ENCODE measurements around the gene C5orf34. TPM values are rescaled to one million over a fixed set of nuclear protein-coding genes. Genes with fewer than 3 reads are reported as not detected.

C5orf34 gene
- total and polyA plus RNA-seq, 9 of the 15 experiments (the other 6 are each of a cell fraction or from before 2014, with no cell fraction given) = 13.2 to 32.6 (median 20.7) TPM

DNA sequence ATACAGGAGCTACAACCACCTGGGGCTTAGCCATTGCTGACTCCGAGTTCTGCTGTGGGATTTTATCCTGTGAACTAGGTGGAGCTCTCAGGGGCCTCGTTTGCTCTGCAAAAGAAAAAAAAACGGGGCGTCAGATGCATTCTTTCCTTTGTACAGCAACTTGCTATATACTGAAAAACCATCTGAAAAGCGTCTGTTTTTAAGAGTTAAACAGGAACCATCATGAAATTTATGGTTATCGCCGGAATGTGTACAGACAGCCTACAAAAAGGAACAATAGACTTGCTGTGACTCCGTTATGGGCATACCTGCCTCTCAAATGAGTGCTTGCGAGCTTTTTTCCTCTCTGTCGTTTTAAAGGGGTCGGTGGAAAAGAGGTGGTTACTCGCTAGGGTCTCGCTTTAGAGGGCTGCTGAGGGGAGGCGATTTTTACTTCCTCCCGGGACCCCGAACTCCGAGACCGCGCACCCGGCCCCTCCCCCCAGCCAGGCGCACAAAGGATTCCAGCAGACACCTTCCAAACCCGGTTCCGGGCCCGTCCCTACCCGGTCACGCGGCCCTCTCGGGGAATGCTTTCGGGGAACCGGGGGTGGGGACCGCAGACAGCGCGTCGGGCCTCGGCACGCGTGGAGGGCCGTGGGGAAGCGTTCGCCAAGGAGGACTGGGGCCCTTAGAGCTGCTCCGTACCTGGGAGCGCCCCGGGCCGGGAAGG is 41.1 kb upstream of the C5orf34 start (continued):
- TF ChIP-seq, protein P1, sequence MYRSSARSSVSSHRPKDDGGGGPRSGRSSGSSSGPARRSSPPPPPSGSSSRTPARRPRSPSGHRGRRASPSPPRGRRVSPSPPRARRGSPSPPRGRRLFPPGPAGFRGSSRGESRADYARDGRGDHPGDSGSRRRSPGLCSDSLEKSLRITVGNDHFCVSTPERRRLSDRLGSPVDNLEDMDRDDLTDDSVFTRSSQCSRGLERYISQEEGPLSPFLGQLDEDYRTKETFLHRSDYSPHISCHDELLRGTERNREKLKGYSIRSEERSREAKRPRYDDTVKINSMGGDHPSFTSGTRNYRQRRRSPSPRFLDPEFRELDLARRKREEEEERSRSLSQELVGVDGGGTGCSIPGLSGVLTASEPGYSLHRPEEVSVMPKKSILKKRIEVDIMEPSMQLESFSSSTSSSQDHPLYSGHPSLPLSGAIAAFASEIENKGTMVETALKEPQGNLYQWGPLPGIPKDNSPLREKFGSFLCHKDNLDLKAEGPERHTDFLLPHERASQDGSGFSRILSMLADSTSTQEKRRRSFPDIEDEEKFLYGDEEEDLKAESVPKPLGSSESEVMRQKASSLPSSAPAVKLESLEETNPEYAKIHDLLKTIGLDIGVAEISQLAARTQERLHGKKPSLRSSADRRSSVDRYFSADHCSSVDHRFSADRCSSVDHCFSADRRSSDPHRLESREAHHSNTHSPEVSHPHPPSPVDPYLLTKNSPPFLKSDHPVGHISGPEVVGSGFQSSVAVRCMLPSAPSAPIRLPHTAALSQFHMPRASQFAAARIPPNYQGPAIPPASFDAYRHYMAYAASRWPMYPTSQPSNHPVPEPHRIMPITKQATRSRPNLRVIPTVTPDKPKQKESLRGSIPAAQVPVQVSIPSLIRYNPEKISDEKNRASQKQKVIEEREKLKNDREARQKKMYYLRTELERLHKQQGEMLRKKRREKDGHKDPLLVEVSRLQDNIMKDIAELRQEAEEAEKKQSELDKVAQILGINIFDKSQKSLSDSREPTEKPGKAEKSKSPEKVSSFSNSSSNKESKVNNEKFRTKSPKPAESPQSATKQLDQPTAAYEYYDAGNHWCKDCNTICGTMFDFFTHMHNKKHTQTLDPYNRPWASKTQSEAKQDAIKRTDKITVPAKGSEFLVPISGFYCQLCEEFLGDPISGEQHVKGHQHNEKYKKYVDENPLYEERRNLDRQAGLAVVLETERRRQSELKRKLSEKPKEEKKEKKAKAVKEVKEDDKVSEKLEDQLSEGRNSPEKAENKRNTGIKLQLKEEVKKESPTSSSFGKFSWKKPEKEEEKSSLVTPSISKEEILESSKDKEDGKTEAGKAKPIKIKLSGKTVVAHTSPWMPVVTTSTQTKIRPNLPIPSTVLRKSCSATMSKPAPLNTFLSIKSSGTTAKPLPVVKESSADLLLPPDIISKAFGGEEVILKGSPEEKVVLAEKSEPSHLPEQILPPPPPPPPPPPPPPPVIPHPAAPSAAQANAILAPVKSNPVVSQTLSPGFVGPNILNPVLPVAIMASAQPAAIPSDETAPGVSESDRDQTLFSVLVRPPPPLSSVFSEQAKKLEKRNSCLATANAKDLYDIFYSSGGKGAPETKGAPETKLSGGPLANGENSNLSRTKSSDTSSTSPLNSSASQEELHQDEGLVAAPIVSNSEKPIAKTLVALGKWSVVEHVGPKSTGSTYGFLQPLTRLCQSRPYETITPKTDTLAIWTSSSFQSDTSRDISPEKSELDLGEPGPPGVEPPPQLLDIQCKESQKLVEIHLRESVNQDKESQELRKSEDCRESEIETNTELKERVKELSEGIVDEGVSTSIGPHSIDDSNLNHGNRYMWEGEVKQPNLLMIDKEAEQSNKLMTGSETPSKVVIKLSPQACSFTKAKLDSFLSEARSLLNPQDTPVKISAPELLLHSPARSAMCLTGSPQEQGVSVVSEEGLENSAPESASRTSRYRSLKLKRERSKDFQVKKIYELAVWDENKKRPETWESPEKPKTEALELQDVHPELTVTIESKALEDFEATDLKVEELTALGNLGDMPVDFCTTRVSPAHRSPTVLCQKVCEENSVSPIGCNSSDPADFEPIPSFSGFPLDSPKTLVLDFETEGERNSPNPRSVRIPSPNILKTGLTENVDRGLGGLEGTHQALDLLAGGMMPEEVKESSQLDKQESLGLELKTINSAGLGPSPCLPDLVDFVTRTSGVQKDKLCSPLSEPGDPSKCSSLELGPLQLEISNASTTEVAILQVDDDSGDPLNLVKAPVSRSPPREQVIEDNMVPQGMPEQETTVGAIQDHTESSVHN (IDR thresholded peaks at IDR 0.05; ENCODE audit: borderline replicate concordance in 1 of 2, low read depth in 1 of 2) = no peak
- TF ChIP-seq ZNF785 (CRISPR knock-in tag; IDR thresholded peaks at IDR 0.05) = no peak
- no peak for TF ChIP-seq HDAC3 (IDR thresholded peaks at IDR 0.05; ENCODE audit: borderline replicate concordance, partially characterized antibody)
- no peak for TF ChIP-seq SMAD2 (IDR thresholded peaks at IDR 0.05; ENCODE audit: low read depth, low read length)
- no peak for TF ChIP-seq HOMEZ (CRISPR knock-in tag; IDR thresholded peaks at IDR 0.05)
- no peak for TF ChIP-seq DIDO1 (tag; IDR thresholded peaks at IDR 0.05; ENCODE audit: low read depth)
- no peak for TF ChIP-seq ATF3 (IDR thresholded peaks at IDR 0.05)
- peak; percentile 32; the same call in 1 of the 2 replicates for TF ChIP-seq ATF3 (CRISPR knock-in tag; conservative IDR thresholded peaks at IDR 0.05)
- TF ChIP-seq SREBF1 (IDR thresholded peaks at IDR 0.05; ENCODE audit: borderline replicate concordance, low read depth, low read length) = no peak
- TF ChIP-seq TGIF2 (CRISPR knock-in tag; IDR thresholded peaks at IDR 0.05) = peak; percentile 79; the same call in 1 of the 2 replicates
- no peak for TF ChIP-seq GABPB1 (CRISPR knock-in tag; IDR thresholded peaks at IDR 0.05)
- TF ChIP-seq, protein P2, sequence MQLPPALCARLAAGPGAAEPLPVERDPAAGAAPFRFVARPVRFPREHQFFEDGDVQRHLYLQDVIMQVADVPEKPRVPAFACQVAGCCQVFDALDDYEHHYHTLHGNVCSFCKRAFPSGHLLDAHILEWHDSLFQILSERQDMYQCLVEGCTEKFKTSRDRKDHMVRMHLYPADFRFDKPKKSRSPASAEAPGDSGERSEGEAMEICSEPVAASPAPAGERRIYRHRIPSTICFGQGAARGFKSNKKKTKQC (CRISPR knock-in tag; IDR thresholded peaks at IDR 0.05) = no peak
- TF ChIP-seq, protein P3, sequence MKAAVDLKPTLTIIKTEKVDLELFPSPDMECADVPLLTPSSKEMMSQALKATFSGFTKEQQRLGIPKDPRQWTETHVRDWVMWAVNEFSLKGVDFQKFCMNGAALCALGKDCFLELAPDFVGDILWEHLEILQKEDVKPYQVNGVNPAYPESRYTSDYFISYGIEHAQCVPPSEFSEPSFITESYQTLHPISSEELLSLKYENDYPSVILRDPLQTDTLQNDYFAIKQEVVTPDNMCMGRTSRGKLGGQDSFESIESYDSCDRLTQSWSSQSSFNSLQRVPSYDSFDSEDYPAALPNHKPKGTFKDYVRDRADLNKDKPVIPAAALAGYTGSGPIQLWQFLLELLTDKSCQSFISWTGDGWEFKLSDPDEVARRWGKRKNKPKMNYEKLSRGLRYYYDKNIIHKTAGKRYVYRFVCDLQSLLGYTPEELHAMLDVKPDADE (conservative IDR thresholded peaks at IDR 0.05; ENCODE audit: control insufficient read depth, low read depth, low read length) = no peak
- no peak for TF ChIP-seq ZFPM2 (CRISPR knock-in tag; IDR thresholded peaks at IDR 0.05)

All from K562 (cell line).